A673 (cell line): Measurements from ENCODE around the gene OVCH2. TPM values are rescaled to one million over a fixed set of nuclear protein-coding genes. Genes with fewer than 3 reads are reported as not detected.

Source experiments
- BruUV-seq: library from RNA; stranded (reverse); fragments of 400-500 nt; replicated peaks from 2 replicates; lab custom pipeline; 2021; lab: Mats Ljungman, UMichigan
- CTCF ChIA-PET: fragments of 300-600 bp; sonication (Branson Sonifier 250); formaldehyde crosslinking; loops from one replicate; lab custom pipeline; 2022; ENCODE audit warnings: antibody characterized with exemption; lab: Charles Lee
- POLR2A ChIA-PET: fragments of 300-600 bp; sonication (Branson Sonifier 250); formaldehyde crosslinking; loops from one replicate; lab custom pipeline; 2022; ENCODE audit warnings: antibody characterized with exemption; ENCODE audit not compliant: low non-redundant PET; lab: Charles Lee
- DNase-seq: peaks from one replicate; pipeline ENCODE4 v3.0.0-alpha.2; 2015; ENCODE audit warnings: low spot score
- H3K27ac ChIP-seq: fragments of 200-600 bp; sonication (generic); 2 replicates; pipeline ENCODE4 v1.5.1; 2016; ENCODE audit warnings: mixed run types, low read depth, mild to moderate bottlenecking, mixed read lengths, antibody characterized with exemption, low read length; ENCODE audit not compliant: poor library complexity, severe bottlenecking
- H3K27me3 ChIP-seq: fragments of 200-600 bp; sonication (generic); replicated peaks from 2 replicates; pipeline ENCODE4 v1.6.1; 2017; ENCODE audit warnings: mixed run types, low read depth, mild to moderate bottlenecking, mixed read lengths, antibody characterized with exemption, low read length; ENCODE audit not compliant: insufficient read depth, poor library complexity
- H3K36me3 ChIP-seq: fragments of 200-600 bp; sonication (generic); 2 replicates; pipeline ENCODE4 v1.6.1; 2016; ENCODE audit warnings: mixed run types, mild to moderate bottlenecking, mixed read lengths, antibody characterized with exemption, low read length; ENCODE audit not compliant: insufficient read depth, poor library complexity, severe bottlenecking
- H3K4me1 ChIP-seq: fragments of 200-600 bp; sonication (generic); 2 replicates; pipeline ENCODE4 v1.6.1; 2017; ENCODE audit warnings: mixed run types, mild to moderate bottlenecking, mixed read lengths, antibody characterized with exemption, low read length; ENCODE audit not compliant: insufficient read depth, poor library complexity, severe bottlenecking
- H3K4me3 ChIP-seq: fragments of 200-600 bp; sonication (generic); 2 replicates; pipeline ENCODE4 v1.5.1; 2016; ENCODE audit warnings: low read depth, mixed run types, mild to moderate bottlenecking, mixed read lengths, low read length; ENCODE audit not compliant: poor library complexity, severe bottlenecking
- H3K9me3 ChIP-seq: fragments of 200-600 bp; sonication (generic); 2 replicates; pipeline ENCODE4 v1.6.1; 2016; ENCODE audit warnings: mixed run types, low read depth, mild to moderate bottlenecking, mixed read lengths, antibody characterized with exemption, low read length; ENCODE audit not compliant: poor library complexity, severe bottlenecking
- EZH2 ChIP-seq: fragments of 200-600 bp; sonication (generic); IDR thresholded peaks from 2 replicates; pipeline ENCODE4 v1.6.1; 2017; ENCODE audit warnings: borderline replicate concordance, low read depth, mild to moderate bottlenecking, mixed read lengths, antibody characterized with exemption, low read length; ENCODE audit not compliant: poor library complexity, severe bottlenecking
- intact Hi-C: fragments of 100-400 bp; cut with micrococcal nuclease; formaldehyde crosslinking; loops from one replicate; pipeline ENCODE4 v1.10.0; 2022; ENCODE audit not compliant: unreplicated experiment
- total RNA-seq: library from RNA; stranded (reverse); gene quantifications from 2 replicates; pipeline ENCODE4 v1.2.3, GENCODE V29; 2021
- TF ChIP-seq, protein P1 (sequence below): fragments of 300-800, 200-600 bp; sonication (generic); conservative IDR thresholded peaks from 2 replicates; pipeline ENCODE4 v1.5.1; 2017; ENCODE audit warnings: low read depth, mild to moderate bottlenecking, antibody characterized with exemption, low read length, moderate library complexity, mixed read lengths

Gene OVCH2
- total RNA-seq, 1 experiment from 2014 or later, result not detected

DNA sequence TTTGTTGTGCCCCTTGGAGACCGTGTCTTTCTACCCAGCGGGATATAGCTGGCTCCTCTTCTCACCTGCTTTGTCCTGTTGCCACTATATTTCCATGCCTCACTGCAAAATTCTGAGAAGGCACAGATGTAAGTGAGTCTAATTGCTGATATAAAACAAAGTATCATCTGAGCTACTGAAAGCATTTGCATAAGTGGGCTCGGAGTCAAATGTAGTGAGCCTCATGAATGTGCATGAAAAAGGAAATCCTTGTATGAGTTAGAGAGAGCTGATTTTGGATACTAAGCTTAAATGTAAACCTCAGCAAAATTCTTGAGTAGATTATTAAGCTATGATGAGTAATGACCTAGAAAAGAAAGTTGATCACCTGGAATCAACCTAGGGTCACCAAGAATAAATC lies 13.9 kb downstream of the OVCH2 start:
- ChIA-PET CTCF (no interaction called here), POLR2A (no interaction called here)
- H3K4me1 ChIP-seq, result no peaks in the 10 kb centered on the region
- no peak for DNase-seq
- H3K36me3 ChIP-seq, result no peaks in the 10 kb centered on the region
- BruUV-seq, result no TSS peak
- H3K9me3 ChIP-seq, result no peaks in the 10 kb centered on the region
- peaks cover 18% of the 10 kb centered on the region for H3K27me3 ChIP-seq
- intact Hi-C loops, result loop anchor here (5.0 to 10.0 kb wide), 4 partner anchors 180 to 880 kb away; partner anchors contain the start of gene PPFIBP2
- no peak overlapping the region for H3K4me3 ChIP-seq
- no peak overlapping the region for H3K27ac ChIP-seq
- TF ChIP-seq, protein P1, sequence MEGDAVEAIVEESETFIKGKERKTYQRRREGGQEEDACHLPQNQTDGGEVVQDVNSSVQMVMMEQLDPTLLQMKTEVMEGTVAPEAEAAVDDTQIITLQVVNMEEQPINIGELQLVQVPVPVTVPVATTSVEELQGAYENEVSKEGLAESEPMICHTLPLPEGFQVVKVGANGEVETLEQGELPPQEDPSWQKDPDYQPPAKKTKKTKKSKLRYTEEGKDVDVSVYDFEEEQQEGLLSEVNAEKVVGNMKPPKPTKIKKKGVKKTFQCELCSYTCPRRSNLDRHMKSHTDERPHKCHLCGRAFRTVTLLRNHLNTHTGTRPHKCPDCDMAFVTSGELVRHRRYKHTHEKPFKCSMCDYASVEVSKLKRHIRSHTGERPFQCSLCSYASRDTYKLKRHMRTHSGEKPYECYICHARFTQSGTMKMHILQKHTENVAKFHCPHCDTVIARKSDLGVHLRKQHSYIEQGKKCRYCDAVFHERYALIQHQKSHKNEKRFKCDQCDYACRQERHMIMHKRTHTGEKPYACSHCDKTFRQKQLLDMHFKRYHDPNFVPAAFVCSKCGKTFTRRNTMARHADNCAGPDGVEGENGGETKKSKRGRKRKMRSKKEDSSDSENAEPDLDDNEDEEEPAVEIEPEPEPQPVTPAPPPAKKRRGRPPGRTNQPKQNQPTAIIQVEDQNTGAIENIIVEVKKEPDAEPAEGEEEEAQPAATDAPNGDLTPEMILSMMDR, result no peak
- TF ChIP-seq EZH2, result no peak

DNA sequence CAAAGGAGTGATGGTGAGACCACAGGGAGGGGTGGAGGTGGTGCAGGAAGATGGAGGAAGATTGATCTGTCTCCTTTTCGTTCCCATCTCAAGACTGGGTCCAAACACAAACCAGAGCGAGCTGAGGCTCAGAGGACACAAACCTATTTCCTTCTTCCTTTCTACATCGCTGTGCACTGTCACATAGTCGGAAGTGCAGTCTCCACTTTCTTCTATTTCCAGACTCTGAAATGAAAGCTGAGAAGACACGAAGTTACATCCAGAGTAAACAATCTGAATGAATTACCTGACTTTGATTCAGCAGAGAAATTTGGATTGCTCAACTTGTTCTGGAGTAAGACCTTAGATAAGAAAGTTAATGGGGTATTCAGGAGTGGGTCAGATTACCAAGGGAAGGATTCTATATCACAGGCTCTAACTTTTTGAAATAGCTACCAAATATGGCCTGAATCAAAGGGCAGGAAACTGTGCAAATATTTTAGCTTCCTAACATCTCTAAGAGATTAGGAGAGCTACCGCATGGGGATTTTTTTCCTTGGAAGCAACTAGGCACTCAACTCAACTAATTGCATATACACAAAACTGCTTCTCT lies 14.4 kb downstream of the OVCH2 start:
- Histone ChIP-seq H3K9me3 (no peaks in the 10 kb centered on the region), H3K36me3 (no peaks in the 10 kb centered on the region), H3K27me3 (peaks cover 16% of the 10 kb centered on the region), H3K4me1 (no peaks in the 10 kb centered on the region), H3K27ac (no peak overlapping the region), H3K4me3 (no peak overlapping the region)
- no peak for DNase-seq
- no TSS peak for BruUV-seq
- TF ChIP-seq, protein P1, result no peak
- no peak for TF ChIP-seq EZH2
- ChIA-PET CTCF (interaction anchor here (0.6 to 1.1 kb wide), 3 partner anchors 35 to 594 kb away, joined by 3 to 7 read pairs (median 3); no protein-coding TSS in a partner anchor), POLR2A (no interaction called here)
- intact Hi-C loops, result loop anchor here (2.0 to 10.0 kb wide), 5 partner anchors 180 to 880 kb away; partner anchors contain the start of gene PPFIBP2

DNA sequence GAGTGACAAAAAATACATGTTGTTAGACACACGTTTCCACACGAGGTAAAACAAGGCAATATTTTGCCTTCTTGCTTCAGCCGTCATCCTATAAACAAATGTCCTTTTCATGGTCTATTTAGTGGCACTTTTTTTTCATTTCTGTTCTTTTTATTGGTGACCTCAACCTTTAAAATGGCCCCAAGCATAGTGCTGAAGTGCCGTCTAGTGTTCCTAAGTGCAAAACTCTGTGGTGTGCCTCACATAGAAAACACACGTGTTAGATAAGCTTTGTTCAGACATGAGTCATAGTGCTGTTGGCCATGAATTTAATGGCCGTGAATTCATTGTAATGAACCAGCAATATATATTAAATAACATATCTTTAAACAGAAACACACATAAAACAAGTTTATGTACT lies 15.6 kb downstream of the OVCH2 start:
- no TSS peak for BruUV-seq
- Histone ChIP-seq H3K9me3 (no peaks in the 10 kb centered on the region), H3K27ac (no peak overlapping the region), H3K4me3 (no peak overlapping the region), H3K4me1 (no peaks in the 10 kb centered on the region), H3K27me3 (peaks cover 16% of the 10 kb centered on the region), H3K36me3 (no peaks in the 10 kb centered on the region)
- intact Hi-C loops, result loop anchor here (2.0 to 10.0 kb wide), 5 partner anchors 178 to 878 kb away; partner anchors contain the start of gene PPFIBP2
- POLR2A ChIA-PET, result no interaction called here
- TF ChIP-seq, protein P1, result peak; percentile 42
- no peak for TF ChIP-seq EZH2
- DNase-seq, result peak; percentile 54
- CTCF ChIA-PET, result interaction anchor here (0.6 to 1.1 kb wide), 5 partner anchors 34 to 878 kb away, joined by 3 read pairs; no protein-coding TSS in a partner anchor
